ENCODE measurements around the gene WDR64. TPM values are rescaled to one million over a fixed set of nuclear protein-coding genes. Genes with fewer than 3 reads are reported as not detected.
"Not testable (repeated sequence)": the region's sequence is repeated elsewhere in the genome, so short reads cannot be mapped to it uniquely, and the experiment has no call there.

Gene WDR64
- total and polyA plus RNA-seq, 5 donors, result 0.29 to 0.54 TPM; not detected in 3

DNA sequence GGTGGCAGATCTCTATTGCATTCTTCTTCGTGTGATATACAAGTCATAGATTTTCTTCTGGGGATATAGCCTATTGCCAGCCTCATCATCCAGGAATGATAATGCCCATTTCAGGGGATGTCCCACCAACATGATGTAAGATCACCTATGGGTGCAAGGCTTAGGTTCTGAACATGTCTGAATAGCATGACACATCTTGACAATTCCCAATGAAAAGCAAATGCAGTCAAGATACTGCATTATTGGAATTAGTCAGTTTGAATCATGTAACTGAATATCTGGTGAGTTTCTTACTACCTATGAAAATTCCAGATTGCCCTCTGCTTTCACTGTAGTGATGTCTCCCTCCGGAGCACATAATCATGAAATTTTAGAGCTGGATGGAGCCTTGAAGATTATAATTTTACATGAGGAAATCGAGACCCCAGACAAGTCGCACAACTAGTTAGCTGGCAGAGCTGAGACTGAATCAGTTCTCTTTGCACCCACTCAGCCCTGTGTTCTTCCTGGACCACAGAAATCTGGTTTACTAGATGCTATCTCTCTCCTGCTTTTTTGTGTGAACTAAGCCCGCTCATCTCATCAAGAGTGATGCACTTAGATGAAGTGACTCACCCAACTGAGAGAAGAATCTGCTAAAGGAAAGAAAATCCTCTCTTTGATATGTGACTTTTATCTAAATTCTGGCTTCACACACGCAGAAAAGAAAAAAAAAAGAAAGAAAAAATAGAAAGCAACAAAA, 65.0 kb downstream of the WDR64 start:
- DNase-seq (no peak), ATAC-seq (no peak)
- intact Hi-C loops (cut with DNase I), result no loop called here
- Histone ChIP-seq H3K27ac (ENCODE audit: low read length) (no peak overlapping the region), H3K4me3 (ENCODE audit: low read length) (no peak overlapping the region), H3K9me3 (ENCODE audit: control insufficient read depth, low read length) (no peaks in the 10 kb centered on the region), H3K27me3 (ENCODE audit: control insufficient read depth, insufficient read depth) (no peaks in the 10 kb centered on the region), H3K4me1 (ENCODE audit: control insufficient read depth, insufficient read depth, low read length) (no peaks in the 10 kb centered on the region)
- 76% methylated on average over 6 of the region's 6 CpGs for WGBS

DNA sequence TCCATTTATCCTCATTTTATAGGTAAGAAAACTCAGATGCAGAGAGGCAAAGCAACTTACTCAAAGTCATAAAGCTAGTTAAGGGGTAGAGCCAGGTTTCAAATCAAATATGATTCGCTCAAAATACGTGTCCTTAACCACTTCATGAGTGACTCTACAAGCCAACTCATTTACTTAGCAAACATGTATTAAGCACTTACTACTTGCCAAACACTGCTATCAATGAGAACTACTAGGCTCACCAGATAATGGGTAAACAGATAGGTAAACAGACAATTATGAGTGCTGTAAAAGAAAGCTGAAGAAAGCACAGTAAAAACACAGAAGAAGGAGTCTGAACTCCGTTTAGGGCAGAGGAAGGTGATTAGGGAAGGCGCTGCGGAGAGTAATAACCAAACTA, 65.9 kb downstream of the WDR64 start:
- Histone ChIP-seq H3K27me3 (ENCODE audit: control insufficient read depth, insufficient read depth) (no peaks in the 10 kb centered on the region), H3K9me3 (ENCODE audit: control insufficient read depth, low read length) (no peaks in the 10 kb centered on the region), H3K4me3 (ENCODE audit: low read length) (no peak overlapping the region), H3K4me1 (ENCODE audit: control insufficient read depth, insufficient read depth, low read length) (no peaks in the 10 kb centered on the region), H3K27ac (ENCODE audit: low read length) (no peak overlapping the region)
- 76% methylated on average over 5 of the region's 5 CpGs for WGBS
- ATAC-seq, result no peak
- intact Hi-C loops (cut with DNase I), result no loop called here
- DNase-seq, result no peak

DNA sequence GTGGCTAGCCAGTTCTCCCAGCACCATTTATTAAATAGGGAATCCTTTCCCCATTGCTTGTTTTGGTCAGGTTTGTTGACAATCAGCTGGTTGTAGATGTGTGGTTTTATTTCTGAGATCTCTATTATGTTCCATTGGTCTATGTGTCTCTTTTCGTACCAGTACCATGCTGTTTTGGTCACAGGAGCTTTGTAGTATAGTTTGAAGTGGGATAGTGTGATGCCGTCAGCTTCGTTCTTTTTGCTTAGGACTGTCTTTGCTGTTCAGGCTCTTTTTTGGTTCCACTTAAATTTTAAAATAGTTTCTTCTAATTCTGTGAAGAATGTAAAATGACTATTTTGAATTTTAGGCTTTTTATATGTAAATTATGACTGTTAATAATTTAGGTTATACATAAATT, 68.9 kb downstream of the WDR64 start:
- 83% methylated on average over 3 of the region's 3 CpGs for WGBS
- ATAC-seq, result no peak
- intact Hi-C loops (cut with DNase I), result no loop called here
- Histone ChIP-seq H3K27ac (ENCODE audit: low read length) (no peak overlapping the region), H3K4me1 (ENCODE audit: control insufficient read depth, insufficient read depth, low read length) (no peaks in the 10 kb centered on the region), H3K27me3 (ENCODE audit: control insufficient read depth, insufficient read depth) (no peaks in the 10 kb centered on the region), H3K4me3 (ENCODE audit: low read length) (no peak overlapping the region), H3K9me3 (ENCODE audit: control insufficient read depth, low read length) (no peaks in the 10 kb centered on the region)
- DNase-seq, result no peak

DNA sequence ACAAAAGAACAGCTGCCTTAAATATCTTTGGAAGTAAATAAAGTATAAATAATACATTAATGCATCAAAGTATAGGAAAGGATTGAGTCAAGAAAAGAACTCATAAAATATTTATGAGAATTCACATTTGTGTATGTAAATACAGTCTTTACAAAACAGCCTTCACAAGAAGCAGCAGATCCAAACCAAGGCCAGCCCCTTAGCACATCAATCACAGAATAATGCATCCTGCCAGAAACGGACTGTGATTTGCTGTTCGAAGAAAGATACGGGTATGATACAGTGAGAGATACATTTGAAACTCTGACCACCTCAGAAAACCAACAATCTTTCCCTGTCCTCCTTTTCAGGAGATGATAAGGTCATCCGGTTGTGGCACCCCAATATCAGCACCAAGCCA, 70.9 kb downstream of the WDR64 start:
- intact Hi-C loops (cut with DNase I), result no loop called here
- H3K27me3 ChIP-seq (ENCODE audit: control insufficient read depth, insufficient read depth), result no peaks in the 10 kb centered on the region
- no peaks in the 10 kb centered on the region for H3K9me3 ChIP-seq (ENCODE audit: control insufficient read depth, low read length)
- WGBS, result 69% methylated on average over 4 of the region's 4 CpGs
- DNase-seq, result no peak
- ATAC-seq, result no peak
- no peak overlapping the region for H3K4me3 ChIP-seq (ENCODE audit: low read length)
- no peaks in the 10 kb centered on the region for H3K4me1 ChIP-seq (ENCODE audit: control insufficient read depth, insufficient read depth, low read length)
- no peak overlapping the region for H3K27ac ChIP-seq (ENCODE audit: low read length)

DNA sequence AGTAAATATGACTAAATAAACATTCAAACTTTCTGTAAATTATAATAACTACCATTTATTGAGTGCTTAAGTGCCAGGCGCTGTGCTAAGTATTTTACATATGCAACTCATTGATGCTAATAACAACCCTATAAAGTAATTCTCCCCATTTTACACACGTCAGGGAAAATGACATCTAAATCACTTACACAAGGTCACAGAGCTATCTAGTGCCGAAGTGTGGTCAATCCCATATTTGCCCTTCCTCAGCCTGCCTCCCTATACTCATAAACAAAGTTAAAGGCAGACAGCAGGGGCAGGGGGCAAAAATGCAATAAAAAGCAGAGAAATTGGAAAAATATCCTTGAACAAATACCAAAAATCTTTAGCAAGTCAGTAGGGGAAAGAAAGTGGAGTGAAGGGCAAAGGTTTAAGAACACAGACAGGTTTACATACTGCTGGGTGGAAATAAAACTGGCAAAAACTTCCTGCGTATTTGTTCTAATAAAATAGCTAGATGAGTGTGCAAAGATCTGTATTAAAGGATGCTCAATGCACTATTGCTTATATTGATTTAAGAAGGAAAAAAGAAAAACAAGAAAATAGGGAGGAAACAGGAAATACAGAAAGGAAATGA, 72.8 kb downstream of the WDR64 start:
- no peak for DNase-seq
- intact Hi-C loops (cut with DNase I), result no loop called here
- 64% methylated on average over 4 of the region's 4 CpGs for WGBS
- no peak for ATAC-seq
- no peaks in the 10 kb centered on the region for H3K27me3 ChIP-seq (ENCODE audit: control insufficient read depth, insufficient read depth)
- no peaks in the 10 kb centered on the region for H3K4me1 ChIP-seq (ENCODE audit: control insufficient read depth, insufficient read depth, low read length)
- H3K4me3 ChIP-seq (ENCODE audit: low read length), result no peak overlapping the region
- H3K27ac ChIP-seq (ENCODE audit: low read length), result no peak overlapping the region
- H3K9me3 ChIP-seq (ENCODE audit: control insufficient read depth, low read length), result no peaks in the 10 kb centered on the region

DNA sequence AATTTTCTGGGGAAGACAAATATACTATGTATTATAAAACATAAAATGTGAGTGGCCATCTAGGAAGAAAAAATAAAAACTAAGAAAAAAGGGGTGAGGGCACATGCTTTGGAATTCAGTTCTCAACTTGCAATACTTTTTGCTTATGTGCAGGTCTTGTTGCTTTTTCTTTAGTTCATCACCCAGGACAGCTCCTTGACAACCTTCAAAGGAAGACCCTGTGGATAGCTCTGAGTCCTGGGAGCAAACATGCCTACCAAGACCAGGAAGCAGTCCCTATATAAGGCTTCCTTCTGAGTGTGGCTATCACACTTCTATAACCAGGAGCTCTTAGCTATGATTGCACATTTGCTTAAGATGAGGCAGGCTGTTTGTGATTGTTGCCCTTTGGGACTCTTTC, 78.0 kb downstream of the WDR64 start:
- ATAC-seq (no peak), DNase-seq (no peak)
- H3K9me3 ChIP-seq (ENCODE audit: control insufficient read depth, low read length), result no peaks in the 10 kb centered on the region
- no peaks in the 10 kb centered on the region for H3K27me3 ChIP-seq (ENCODE audit: control insufficient read depth, insufficient read depth)
- no peak overlapping the region for H3K27ac ChIP-seq (ENCODE audit: low read length)
- no peak overlapping the region for H3K4me3 ChIP-seq (ENCODE audit: low read length)
- intact Hi-C loops (cut with DNase I), result no loop called here
- H3K4me1 ChIP-seq (ENCODE audit: control insufficient read depth, insufficient read depth, low read length), result no peaks in the 10 kb centered on the region

DNA sequence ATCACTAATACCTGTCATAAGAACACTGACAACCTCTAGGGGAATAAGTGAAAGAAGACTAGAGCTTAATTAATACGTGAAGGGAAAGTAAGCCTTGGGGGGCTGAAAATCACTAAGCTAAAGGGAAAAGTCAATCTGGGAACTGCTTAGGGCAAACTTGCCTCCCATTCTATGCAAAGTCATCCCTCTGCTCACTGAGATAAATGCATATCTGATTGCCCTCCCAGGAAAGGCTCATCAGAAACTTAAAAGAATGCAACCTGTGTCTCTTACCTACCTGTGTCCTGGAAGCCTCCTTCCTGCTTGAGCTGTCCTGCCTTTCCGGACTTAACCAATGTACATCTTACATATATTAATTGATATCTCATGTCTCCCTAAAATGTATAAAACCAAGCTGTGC, 81.8 kb downstream of the WDR64 start:
- no peak overlapping the region for H3K27ac ChIP-seq (ENCODE audit: low read length)
- no peak overlapping the region for H3K4me3 ChIP-seq (ENCODE audit: low read length)
- H3K9me3 ChIP-seq (ENCODE audit: control insufficient read depth, low read length), result no peaks in the 10 kb centered on the region
- ATAC-seq (no peak), DNase-seq (no peak)
- 91% methylated on average over 2 of the region's 2 CpGs for whole genome bisulfite sequencing
- intact Hi-C loops (cut with DNase I), result no loop called here
- no peaks in the 10 kb centered on the region for H3K27me3 ChIP-seq (ENCODE audit: control insufficient read depth, insufficient read depth)
- H3K4me1 ChIP-seq (ENCODE audit: control insufficient read depth, insufficient read depth, low read length), result no peaks in the 10 kb centered on the region

DNA sequence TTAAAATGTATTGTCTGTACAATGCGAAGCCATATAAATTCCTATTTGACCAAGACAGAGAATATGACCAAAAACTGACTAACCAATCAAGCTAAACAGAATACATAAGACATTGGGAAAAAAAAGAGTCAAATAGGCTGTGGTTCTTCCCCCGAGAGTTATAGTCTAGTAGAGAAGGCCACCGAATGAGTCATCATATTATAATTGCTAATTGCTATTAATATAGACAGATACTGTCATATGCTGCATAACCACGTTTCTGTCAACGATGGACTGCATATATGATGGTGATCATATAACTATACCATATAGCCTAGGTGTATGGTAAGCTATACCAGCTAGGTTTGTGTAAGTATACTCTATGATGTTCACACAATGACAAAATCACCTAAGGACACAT, 82.5 kb downstream of the WDR64 start:
- H3K4me3 ChIP-seq (ENCODE audit: low read length), result no peak overlapping the region
- no peaks in the 10 kb centered on the region for H3K9me3 ChIP-seq (ENCODE audit: control insufficient read depth, low read length)
- DNase-seq, result no peak
- no peak overlapping the region for H3K27ac ChIP-seq (ENCODE audit: low read length)
- no peaks in the 10 kb centered on the region for H3K4me1 ChIP-seq (ENCODE audit: control insufficient read depth, insufficient read depth, low read length)
- H3K27me3 ChIP-seq (ENCODE audit: control insufficient read depth, insufficient read depth), result no peaks in the 10 kb centered on the region
- no peak for ATAC-seq
- intact Hi-C loops (cut with DNase I), result no loop called here
- WGBS, result 79% methylated on average over 5 of the region's 5 CpGs

DNA sequence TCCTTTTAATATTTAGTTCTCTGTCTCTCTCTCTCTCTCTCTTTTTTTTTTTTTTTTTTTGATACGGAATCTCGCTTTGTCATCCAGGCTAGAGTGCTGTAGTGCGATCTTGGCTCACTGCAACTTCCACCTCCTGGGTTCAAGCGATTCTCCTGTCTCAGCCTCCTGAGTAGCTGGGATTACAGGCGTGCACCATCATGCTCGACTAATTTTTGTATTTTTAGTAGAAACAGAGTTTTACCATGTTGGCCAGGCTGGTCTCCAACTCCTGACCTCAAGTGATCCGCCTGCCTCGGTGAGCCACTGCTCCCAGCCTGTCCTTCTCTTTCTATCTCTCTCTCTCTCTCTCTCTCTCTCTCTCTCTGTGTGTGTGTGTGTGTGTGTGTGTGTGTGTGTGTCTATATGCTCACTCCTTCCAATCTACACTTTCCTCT, 83.4 kb downstream of the WDR64 start:
- 76% methylated on average over 8 of the region's 8 CpGs for WGBS
- H3K27ac ChIP-seq (ENCODE audit: low read length); H3K9me3 ChIP-seq (ENCODE audit: control insufficient read depth, low read length); intact Hi-C loops (cut with DNase I); H3K4me1 ChIP-seq (ENCODE audit: control insufficient read depth, insufficient read depth, low read length); H3K27me3 ChIP-seq (ENCODE audit: control insufficient read depth, insufficient read depth); H3K4me3 ChIP-seq (ENCODE audit: low read length); DNase-seq; ATAC-seq: not testable (repeated sequence)

DNA sequence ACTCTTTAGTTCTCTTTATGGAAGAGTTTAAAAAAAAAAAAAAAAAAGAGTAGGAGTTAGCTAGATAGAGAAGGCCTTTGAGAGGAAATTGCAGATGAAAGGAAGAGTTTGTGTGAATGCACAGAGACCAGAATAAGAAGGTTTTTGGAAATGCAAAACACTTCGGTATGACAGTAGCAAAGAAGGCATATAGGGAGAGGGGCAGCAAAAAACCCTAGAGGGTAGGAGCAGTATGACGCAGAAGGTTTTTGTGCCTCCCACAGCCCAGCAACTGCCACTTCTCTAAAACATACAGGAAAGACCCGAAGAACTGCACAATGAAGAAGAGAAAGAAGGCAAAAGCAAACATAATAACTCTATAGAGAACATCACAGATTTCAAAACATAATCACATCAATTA, 84.3 kb downstream of the WDR64 start:
- Histone ChIP-seq H3K4me3 (ENCODE audit: low read length) (no peak overlapping the region), H3K27ac (ENCODE audit: low read length) (no peak overlapping the region), H3K27me3 (ENCODE audit: control insufficient read depth, insufficient read depth) (no peaks in the 10 kb centered on the region), H3K4me1 (ENCODE audit: control insufficient read depth, insufficient read depth, low read length) (no peaks in the 10 kb centered on the region), H3K9me3 (ENCODE audit: control insufficient read depth, low read length) (no peaks in the 10 kb centered on the region)
- 75% methylated on average over 3 of the region's 3 CpGs for WGBS
- ATAC-seq (no peak), DNase-seq (no peak)
- intact Hi-C loops (cut with DNase I), result no loop called here

DNA sequence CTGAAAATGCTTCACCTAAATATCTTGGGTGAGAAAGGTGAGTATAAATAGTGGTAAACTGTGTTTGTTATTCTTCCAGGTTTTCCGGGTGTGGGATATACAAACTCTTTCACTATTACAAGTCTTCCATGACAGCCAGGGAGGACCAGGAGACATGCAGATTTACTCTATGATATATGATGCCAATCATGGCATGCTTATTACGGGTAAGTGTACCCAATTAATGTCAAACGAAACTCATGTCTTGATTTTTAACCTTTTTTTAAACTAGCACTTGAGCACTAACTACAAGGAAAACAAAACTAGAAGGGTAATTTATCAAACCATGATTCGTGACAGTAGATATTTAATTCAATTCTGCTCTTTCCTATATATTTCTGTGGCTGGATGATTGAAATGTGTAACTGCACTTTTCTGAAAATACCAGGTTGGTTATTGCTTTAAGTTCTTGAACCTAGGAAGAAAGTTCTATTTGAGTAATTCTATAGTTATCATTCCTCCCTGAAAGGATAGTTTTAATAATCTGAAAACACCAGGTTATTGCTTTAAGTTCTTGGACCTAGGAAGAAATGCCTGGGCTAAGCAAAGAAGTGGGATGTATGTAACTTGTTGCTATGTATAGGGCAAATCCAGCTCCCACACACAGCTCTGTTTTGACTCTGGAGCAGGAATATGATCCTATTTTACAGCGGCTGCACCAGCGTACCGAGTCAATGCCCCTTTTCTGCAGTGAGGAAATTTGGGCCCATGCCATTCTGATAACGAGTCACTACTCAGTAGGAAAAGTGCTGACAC, 86.4 kb downstream of the WDR64 start:
- H3K27ac ChIP-seq (ENCODE audit: low read length), result no peak overlapping the region
- intact Hi-C loops (cut with DNase I), result no loop called here
- 53% methylated on average over 8 of the region's 8 CpGs for WGBS
- no peaks in the 10 kb centered on the region for H3K27me3 ChIP-seq (ENCODE audit: control insufficient read depth, insufficient read depth)
- no peak overlapping the region for H3K4me3 ChIP-seq (ENCODE audit: low read length)
- ATAC-seq (no peak), DNase-seq (no peak)
- H3K9me3 ChIP-seq (ENCODE audit: control insufficient read depth, low read length), result no peaks in the 10 kb centered on the region
- no peaks in the 10 kb centered on the region for H3K4me1 ChIP-seq (ENCODE audit: control insufficient read depth, insufficient read depth, low read length)

Measured in right cardiac atrium (tissue), 5 donors.